ENCODE results near the gene OIT3.

DNA sequence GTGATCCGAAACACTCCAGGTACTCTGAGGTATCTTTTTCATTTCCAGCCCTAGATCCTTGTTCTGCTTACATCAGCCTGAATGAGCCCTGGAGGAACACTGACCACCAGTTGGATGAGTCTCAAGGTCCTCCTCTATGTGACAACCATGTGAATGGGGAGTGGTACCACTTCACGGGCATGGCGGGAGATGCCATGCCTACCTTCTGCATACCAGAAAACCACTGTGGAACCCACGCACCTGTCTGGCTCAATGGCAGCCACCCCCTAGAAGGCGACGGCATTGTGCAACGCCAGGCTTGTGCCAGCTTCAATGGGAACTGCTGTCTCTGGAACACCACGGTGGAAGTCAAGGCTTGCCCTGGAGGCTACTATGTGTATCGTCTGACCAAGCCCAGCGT, 5.1 kb downstream of the OIT3 start:
- TF ChIP-seq EZH2 (IDR thresholded peaks at IDR 0.05; ENCODE audit: borderline replicate concordance, low read depth, low read length, poor library complexity, severe bottlenecking) = no peak
- TF ChIP-seq CTCF (conservative IDR thresholded peaks at IDR 0.05; ENCODE audit: low read depth, low read length) = no peak
